HG03460 (cell line): ENCODE results near the gene BEND6.
A peak's percentile ranks its signal among the peaks of the same experiment; 100 is the strongest.

ENCODE experiments used
- ATAC-seq: cut with Tn5 transposase; IDR thresholded peaks from one replicate; pipeline ENCODE4 v1.9.1; 2021; ENCODE audit not compliant: unreplicated experiment

Gene BEND6

DNA sequence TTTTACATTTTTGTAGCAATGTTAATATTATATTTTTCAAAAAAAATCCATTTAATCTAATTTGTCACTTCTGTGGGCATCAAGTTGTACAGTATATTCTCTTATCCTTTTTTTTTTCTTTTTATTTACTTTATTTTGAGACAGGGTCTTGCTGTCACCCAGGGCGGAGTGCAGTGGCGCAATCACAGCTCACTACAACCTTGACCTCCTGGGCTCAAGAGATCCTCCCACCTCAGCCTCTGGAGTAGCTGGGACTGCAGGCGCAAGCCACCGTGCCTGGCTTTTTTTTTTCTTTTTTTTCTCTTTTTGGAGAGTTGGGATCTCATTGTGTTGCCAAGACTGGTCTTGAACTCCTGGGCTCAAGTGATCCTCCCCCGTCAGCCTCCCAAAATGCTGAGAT is 14.4 kb upstream of the BEND6 start:
- no peak for ATAC-seq

DNA sequence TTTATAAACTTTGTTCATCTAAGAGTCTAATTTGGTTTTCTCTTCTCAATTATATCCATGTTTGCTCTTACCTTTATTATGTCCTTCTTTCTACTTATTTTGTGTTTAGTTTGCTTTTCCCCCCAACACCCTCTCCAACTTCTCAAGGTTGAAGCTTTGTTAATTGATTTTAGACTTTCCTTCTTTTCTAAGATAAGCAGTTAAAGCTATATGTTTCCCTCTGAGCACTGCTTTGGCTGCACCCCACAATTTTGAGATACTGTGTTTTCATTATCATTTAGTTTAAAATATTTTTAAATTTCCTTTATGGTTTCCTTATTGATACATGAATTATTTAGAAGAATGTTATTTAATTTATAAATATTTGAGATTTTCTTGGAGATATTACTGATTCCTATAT is 13.9 kb upstream of the BEND6 start:
- no peak for ATAC-seq

DNA sequence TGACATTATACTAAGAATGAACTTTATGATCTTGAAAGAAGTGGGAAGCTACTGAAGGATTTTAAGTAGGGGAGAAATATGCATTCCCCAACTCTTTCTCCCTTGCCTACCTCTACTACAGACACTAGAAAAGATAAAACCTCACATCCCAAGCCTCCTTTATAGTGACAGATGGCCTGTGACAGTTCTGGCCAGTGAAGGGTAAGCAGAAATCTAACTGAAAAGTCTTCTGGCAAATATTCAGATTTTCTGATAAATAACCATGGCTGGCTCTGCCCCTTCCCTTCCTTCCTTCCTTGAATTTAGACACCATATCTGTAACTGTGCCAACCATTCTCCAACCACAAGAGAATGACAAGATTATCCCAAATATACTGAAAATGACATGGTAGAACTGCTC is 10.2 kb upstream of the BEND6 start:
- ATAC-seq: no peak

DNA sequence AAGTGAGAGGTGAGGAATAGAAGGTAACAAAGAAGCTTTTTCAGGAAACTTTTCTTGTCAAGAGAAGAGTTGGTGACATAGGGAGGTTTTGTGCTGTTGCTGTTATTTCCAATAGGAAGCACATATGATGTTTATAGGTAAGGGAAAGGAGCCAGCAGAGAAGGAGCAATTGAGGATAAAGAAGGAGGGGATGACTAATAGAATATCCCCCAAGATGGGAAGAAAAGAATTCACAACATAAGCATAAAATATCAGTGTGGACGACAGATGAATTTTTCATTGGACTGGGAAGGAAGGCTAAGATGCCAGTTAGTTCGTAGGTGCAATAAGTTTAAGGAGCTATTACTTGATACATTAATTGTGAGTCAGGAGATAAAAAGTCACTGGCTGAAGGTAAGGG is 8.5 kb upstream of the BEND6 start:
- no peak for ATAC-seq

DNA sequence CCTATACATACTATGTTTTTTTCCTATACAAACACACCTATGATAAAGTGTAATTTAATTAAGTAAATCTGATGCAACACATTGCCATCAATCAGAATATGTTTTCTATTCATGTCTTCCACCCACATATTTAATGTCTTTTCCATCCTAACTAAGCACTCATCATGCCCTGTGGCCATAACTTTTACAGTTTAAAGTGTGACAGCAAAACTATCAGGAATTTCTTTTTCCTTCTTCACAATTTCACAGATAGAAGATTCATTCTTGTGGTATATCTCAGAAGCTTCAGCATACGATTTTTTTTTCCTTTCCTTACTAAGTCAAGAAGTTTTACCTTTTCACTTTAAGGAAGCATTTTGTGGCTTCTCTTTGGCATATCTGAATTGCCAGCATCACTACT is 7.0 kb upstream of the BEND6 start:
- ATAC-seq: no peak

DNA sequence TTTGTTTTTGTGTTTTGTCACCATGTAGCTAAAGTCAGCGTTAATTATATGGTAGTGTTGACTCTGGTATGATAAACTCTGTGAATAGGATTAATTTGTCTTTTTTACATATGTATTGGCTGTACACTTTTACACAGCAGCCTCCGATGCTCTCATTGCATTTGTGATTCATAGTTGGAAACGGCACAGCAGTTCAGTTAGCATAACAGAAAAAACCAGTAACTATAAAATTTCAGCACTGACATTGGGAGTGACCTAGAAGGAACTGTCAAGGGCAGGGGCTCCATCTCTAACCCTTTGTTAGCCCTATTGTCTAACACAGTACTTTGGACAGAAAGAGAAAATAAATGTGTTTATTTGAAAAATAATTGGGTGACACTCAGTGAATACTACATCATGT is 5.6 kb upstream of the BEND6 start:
- no peak for ATAC-seq

DNA sequence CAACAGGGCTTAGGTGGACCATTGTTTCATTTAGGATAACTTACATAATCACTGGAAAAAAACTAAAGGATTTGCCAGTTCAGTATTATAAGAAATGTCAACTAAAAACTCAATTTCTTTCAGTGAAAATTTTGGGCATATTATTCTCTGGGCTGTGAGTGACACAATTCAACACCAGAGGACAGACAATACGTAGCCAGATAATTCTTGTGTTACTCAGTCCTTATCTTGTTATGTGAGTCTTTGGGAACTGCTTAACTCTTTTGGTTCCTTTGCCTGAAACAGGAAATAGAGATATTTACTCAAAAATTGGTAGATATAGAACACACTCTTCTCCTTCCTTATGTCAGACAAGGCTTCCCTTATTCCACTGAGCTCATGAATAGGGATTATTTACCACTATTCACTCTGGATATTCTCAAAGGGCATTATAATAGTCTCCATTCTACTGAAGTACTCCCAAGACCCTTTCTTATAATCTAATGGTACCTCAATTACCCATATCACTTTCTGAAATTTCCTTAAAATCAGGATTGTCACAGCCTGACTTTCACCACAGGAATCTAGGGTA is 4.9 kb upstream of the BEND6 start:
- no peak for ATAC-seq

DNA sequence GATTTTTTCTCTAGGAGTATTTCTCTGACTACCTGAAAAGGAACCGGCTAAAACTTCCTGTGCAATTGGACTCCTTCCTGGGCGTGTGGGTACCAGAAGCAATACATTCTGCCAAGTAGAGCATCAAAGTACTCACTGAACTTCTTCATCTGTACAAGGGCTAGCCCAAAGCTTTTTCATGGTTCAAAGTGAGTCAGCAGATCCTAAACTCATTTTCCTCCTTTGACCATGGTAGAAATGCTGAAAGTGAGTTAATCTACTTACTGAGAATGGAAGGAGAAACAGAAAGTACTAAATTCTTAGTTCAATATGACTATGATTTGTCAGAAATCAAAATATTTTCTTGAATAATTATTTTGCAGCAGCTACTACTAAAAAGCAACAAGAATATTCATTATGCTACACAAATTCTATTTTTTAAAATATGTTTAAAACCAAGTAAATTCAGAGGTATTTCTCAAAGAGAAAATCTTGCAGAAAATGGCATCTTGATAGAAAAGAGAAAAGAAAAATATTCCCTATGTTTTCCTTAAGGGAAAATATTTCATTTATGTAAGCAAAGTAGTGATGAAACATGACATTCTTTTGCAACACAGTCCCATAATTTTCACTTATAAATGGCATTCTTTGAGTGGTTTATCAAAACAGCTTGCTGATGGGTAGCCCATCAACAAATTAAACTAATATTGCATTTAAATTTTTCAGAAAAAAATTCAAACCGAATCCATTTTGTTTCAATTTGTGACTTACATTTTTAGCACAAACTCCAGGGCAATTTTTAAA is 3.7 kb upstream of the BEND6 start:
- no peak for ATAC-seq

DNA sequence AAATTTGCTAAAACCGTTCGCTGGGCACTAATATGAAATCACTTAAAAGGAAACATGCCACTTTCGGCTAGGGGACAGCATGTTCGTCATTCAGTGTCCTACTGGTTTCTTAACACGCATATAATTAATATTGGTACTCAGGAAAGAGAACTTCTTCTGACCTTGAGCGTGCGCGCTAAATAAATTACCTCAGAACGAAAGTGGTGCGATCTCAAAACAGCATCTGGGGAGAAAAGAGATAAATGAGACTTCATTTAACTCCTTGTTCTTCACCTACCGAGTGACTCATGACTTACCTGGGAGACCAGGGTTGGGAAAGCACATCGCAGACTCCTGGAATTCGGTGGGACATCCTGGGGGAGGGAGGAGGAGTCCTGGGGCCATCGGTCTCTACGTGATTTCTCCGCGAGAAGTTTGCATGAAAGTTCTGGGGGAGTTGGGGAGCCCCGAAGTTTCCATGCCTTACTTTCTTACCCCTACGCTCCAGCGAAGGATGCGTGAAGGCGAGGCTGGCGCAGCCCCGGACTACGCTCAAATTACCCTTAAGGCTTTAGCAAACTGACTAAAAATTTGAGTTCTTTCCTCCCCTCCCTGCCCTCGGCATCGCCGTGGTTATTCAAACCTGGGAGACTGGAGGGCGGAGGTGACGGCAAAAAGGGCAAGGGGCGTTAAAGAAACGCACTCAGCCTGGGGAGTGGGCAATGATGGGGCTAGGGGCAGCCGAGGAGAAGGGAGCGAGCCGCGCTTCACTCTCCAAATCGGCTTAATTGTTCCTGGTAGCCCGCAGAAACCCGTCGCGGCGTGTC is 1.1 kb upstream of the BEND6 start:
- no peak for ATAC-seq

DNA sequence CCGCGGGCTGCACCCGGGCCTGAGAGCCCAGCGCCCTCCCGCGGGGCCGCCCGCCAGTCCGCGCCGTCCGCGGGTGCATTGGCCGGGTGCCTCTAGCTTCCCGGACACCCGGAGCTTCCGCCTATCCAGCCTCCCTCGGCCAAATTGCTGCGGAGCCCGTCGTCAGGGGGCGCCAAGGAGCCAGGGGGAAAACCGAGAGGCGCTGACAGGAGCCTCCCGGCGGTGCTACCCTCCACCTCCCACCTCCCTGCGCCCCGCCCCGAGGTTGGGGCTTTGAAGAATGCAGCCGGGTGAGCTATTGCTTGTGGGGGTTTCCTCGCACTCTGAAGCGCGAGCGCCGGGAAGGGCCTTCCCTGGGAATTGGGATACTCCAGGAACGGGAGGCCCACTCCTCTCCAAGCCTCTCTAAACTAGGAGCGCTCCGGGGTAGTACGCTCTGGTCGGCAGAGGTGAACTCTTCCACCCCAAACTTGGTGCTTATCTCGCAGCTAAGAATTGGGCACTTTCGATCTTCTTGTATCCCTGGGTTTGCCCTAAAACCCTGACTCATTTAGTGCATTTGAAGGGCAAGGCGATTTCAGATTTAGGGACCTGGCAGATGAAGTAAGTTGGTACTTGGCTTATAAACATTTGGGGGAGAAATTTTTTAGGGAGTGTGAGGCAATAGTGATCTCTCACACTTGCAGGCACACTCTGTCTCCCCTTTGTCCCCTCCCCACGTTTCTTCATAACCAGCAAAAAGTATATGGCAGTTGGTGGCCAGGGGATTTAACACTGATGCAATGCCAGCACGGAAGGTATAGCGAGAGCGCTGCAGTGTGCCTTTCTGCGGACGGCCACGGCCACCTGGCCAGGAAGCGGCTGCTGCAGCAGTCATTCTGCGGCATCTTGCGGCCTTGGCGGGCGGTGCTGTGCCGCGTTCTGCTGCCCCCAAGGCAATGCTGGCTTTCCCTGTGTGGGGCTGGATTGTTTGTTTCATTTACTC is 556 bp downstream of the BEND6 start:
- peak; percentile 66 for ATAC-seq

DNA sequence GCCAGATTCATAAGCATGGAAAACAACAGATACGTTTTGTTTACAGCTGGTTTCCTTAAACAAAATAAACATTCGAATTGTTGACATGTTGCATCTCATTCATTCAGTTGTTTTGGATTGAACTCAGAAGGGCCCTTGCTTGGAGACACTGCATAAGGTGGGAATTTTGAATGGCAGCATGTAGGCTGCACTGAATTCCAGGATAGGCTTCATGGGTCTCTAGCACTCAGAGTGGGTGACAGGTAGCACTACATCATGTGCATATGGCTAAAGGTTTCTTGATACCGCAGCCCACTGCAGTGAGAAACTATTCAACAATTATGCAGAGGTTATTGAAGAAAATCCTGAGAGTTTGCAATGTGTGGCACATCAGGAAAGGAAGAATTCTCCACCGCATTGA is 1.6 kb downstream of the BEND6 start:
- ATAC-seq: no peak

DNA sequence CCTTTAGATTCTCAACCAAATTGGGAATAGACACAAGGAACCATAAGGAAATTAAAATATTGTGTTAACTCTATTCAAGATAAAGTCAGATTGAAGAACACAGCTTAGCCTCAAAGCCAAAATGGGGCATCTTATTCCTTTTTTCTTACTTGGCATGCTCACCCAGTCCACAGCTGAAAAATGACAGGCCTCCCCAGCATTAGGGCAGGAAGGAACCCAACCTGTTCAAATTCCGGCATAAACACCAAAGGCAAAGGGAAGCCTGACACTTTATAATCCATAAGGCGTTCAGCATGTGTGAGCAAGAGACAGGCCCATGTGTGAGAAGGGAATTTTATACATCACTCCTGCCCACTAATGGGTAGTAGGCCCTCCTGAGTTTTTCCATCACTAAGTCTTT is 2.9 kb downstream of the BEND6 start:
- no peak for ATAC-seq

DNA sequence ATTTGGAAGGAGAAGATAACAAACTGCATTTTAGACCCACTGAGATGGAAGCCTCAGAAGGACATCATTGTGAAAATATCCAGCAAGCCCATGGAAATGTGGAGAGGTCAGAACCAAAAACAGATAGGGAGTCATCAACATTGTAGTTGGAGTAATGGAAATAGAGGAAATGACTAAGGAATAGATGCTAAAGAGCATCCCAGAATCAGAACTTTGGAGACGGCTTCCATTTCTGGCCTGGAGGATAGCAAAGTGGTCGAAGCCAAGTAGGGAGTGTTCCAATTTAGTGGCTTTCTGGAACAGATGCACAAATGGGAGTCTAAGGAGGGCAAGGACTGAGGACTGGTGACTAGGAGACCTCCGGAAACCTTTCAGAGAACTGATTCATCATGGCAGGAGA is 3.6 kb downstream of the BEND6 start:
- ATAC-seq: no peak

DNA sequence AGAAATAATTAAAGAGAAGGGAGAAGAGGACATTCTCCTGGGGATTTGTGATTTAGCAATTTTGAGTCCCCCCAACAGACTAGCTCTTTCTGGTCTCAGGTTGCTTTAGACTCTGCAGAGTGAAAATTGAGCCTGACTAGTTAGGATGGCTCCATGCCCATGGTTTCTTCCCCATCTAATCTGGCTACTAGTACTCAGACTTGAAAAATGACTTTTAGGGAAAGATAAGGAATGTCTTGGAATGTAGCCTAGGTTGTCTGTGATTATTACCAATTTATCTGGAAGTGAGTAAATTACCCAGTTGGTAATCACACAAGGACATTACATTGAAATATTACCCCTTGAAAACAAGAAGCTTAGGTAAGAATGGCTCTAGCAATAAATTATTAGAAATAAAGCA is 4.2 kb downstream of the BEND6 start:
- no peak for ATAC-seq

DNA sequence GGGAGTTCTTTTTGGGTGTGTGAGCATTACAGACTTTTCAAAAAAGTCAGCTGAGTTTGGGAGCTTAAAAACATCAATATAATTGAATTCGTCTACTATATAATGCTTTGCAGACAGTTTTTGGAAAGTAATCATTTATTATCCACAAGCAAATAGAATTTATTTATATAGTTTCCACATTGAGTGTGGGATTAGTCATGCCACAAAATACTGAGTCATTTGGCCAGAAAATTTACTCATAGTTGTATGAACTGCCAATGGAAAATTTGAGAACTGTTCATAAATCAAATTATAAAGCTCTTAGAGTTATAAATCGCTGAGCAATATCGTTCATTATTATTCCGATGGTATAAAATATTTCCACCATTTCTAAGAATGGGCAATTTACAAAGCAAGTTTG is 5.0 kb downstream of the BEND6 start:
- ATAC-seq: no peak

DNA sequence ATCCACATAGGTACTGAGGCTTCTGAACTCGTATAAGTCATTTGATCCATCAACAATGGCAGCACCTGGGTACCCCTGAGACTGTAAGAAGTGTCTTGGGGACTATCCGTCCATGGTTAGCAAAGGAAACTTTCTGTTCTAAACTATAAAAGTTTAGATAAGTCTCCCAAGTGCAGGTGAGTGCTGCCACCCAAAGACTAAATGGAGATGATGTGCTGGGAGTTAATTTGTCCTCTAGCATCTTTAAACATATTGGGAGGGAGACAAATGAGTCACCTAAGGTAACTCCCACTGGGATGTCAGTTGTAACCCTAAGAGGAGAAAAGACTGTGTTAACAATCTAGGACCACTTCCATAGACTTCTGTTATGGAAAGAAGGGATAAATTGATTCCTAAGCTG is 6.2 kb downstream of the BEND6 start:
- no peak for ATAC-seq

DNA sequence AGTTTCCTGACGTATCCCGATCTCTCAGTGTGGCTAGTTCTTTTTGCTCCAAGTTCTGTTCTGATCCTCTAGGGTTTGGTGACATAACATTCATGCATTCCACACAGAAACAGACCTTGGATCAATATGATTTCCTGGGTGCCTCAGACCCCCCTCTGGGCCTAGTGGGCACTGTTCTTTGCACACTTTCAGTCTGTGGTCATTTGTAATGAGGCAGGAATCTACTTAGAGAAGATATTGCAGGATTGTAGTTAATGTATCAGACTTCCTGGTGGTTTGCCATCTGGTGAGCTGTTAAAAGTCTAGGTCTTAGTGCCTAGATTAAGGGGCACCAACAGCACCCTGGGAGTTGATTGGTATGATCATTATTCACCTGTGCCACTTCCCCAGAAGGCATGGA is 7.5 kb downstream of the BEND6 start:
- ATAC-seq: no peak

DNA sequence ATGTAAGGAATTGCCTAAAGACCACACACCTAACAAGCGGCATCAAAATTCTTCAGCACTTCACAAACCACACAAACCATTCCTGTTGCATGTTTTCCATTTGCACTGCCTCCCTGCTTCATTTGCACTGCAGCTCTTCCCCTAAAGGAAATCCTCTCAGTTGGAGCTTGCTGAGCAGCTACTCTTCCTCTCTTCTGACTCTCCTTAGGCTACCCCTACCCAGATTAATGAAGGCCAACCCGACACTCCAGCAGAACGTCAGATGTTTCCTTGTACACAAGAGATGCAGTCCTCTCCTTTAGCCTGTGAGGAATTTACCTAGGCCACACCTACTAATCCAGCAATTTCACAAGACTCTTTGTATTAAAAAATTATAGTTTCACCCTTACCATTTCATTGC is 8.1 kb downstream of the BEND6 start:
- ATAC-seq: no peak

DNA sequence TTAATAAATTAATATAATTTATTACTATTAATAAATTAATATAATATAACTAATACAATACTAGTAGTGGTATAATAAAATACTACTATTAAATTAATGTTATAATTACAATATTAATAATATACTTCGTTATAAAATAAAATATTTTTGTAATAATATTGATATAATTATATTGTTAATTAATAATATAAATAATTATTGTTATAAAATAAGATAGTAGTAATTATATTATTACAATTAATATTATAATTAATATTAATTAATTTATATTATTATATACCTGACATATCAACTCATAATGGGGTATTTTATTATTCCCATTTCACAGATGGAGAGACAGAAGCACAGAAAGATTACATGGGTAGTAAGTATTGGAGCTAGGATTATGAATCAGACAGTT is 8.9 kb downstream of the BEND6 start:
- no peak for ATAC-seq

DNA sequence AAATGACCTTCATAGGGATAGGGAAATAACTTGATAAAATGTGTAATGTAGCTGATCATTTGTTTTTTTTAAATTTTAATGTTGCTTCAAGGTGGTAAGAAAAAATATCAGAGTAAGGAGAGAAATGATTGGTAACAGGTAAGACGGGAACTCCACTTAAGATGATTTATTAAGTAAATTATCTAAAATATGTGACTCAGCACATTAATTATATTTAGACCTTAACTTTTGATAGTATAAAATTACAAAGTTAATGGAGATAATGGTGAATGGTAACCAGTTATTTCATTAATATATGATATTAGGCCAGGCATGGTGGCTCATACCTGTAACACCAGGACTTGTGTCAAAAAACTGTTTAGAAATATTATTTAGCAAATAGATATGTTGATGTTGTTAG is 10.2 kb downstream of the BEND6 start:
- ATAC-seq: no peak

DNA sequence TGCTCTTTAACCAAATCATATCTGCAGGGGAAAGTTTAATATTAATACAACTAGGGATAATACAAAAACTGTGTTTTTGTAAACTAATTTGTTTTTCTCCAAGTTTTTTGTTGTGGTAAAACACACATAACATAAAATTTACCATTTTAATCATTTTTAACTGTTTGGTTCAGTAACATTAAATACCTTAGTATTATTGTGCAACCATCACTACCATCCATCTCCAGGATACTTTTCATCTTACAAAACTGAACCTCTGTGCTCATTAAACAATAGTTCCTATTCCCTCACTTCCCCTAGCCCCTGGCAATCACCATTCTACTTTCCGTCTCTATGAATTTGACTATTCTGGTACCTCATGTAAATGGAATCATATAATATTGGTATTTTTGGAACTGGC is 15.9 kb downstream of the BEND6 start:
- ATAC-seq: no peak
